ENCODE results near the gene LAMA3.

The LAMA3 gene

GRCh38 chr18:23970161-23971096 lies 281.2 kb downstream of the LAMA3 start:
- DNase-seq (ENCODE audit: low spot score): no peak

- DNase-seq (ENCODE audit: low spot score): no peak
Observed at GRCh38 chr18:23971097-23971440, 281.8 kb downstream of the LAMA3 start.

GRCh38 chr18:23971666-23972230 lies 282.5 kb downstream of the LAMA3 start:
- DNase-seq (ENCODE audit: low spot score): no peak

- DNase-seq (ENCODE audit: low spot score): no peak
Observed at GRCh38 chr18:23972453-23972852, 283.2 kb downstream of the LAMA3 start.

GRCh38 chr18:23977103-23977502 lies 287.9 kb downstream of the LAMA3 start:
- no peak for DNase-seq (ENCODE audit: low spot score)

DNA sequence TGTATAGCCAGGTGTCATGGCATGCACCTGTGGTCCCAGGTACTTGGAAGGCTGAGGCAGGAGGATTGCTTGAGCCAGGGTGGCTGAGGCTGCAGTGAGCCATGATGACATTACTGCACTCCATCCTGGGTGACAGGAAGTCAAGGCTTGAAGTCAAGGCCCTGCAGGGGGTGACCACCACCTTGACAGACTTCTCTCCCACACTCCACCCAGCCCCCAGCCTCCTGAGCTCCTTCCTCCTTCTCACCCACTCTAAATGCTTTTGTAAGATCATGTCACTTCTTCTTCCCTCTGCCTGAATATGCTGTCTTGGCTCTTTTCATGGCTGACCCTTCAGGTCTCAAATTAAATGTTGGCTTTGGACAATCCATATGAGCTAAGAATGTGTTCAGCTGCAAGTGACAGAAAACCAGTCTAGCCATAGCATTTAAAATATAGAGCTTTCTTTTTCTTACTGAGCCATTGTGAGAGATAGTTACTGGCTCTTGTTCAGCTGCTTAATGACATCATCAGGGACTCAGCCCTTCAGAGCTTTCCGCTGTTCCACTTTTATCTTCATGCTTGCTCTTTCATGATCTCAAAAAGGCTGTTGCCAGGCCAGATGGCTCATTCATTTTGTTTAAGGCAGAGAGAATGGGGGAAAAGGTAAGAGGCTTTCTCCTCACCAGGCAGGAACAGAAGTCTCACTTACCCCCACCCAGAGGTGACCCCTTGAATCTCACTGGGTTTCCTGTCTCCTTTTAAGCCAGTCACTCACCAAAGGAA lies 288.6 kb downstream of the LAMA3 start:
- DNase-seq (ENCODE audit: low spot score): no peak

DNA sequence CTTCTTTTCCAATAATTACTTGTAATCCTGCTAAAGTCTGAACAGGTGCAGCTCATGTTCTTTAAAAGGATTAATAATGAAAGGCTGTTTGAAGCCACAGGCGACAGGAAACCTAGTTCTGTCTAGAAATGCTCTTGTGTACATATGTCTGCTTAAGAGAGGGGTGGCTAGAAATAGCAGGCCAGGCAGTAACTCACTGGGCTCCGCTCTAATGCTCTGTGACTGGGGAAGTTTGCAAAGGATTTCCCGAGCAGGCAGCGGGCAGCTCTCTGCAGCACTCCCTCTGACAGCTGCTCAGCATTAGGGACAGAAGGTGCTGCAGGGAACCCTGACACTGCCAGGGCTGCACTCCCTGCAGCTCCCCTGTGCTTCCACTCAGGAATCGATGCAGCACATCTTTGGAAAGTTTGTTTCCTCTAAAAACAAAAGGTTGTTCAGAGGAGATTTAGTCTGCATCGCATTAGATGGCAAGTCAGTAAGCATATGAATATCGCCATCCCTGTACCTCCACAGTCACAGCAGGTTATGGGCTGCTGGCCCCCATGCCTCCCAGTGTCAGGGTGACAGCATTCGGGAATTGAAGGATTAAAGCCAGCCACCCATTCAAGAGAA lies 292.2 kb downstream of the LAMA3 start:
- no peak for DNase-seq (ENCODE audit: low spot score)

GRCh38 chr18:23982155-23983079 lies 293.2 kb downstream of the LAMA3 start:
- peak; percentile 68 for DNase-seq (ENCODE audit: low spot score)

DNA sequence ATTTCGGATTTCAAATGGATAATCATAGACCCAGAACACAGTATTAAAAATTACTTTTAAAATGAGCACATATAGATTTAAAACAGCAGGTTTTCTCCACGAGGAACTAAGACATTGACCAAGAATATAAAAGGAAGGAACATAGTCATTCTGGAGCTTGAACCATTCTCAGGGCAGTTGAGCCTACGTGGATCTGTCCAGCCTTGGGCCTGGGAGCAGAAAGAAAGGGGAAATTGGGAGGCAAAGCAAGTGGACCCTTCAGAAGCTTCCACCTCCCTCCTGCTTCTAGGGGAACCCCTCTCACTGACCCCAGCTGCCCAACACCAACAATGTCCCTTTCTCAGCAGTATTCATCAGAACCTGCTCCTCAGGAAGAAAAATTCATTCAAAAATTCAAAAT lies 293.9 kb downstream of the LAMA3 start:
- no peak for DNase-seq (ENCODE audit: low spot score)

DNA sequence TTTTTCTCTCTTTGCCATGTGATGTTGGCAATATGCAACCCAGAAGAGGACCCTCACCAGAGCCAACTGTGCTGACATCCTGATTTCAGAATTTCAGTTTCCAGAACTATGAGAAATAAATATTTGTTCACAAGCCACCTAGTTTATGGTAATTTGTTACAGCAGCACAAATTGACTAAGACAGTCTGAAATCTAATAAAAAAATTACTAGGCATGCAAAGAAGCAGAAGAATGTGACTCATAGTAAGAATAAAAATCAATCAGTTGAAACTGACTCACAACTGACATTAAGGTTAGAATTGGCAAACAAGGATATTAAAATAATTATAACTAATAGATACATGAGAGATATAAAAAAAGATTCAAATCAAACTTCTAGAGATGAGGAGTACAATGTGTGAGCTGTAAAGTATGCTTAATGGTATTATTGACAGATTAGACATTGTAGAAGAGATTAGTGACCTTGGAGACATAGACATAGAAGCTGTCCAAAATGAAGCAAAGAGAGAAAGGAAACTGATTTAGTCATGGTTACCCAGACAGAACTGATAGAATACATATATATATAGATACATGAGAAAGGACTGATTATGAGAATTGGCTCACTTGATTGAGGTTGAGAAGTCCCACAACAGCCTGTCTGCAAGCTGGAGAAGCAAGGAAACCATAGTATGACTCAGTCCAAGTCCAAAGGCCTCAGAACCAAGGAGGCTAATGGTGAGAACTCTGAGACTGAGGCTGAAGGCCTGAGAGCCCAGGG lies 297.5 kb downstream of the LAMA3 start:
- DNase-seq (ENCODE audit: low spot score): no peak

DNA sequence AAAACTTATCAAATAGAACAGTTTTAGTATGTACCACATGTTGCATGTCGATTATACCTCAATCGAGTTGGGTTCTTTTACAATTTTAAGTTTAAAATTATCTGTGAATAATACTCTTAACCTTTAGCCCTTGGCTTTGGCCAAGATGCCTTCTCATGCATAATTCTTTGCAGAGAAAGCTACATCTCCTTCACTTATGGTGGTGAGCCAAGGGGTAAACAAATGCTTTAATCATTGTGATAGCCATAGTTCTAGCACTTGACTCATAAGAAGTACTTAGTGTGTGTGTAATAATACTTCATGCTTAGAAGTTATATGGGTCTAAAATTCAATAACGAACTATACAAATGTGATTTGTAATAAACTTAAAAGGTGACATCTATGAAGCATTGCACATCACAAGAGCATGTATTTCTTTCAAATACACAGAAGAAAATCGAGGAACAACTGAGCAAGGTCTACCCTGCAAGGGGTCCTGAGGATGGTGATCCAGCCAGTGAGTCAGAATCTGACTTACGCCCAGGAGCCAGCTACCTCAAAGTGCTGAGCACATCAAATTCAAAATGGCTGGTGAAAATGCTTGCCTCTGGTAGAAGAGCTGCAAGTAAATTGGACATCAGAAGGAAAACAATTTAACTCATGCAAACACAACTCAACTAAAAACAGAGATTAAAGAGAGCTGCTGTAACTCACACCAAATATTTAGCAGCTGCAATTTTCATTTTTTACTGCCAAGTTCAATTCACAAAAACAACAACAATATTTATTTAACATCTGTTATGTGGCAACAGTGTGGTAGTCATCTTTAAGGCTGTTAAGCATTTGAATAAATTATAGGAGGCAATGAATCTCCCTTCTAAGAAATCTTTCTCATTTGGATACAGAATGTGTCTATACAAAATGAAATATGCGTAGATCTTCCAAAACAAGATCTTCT lies 301.5 kb downstream of the LAMA3 start:
- no peak for DNase-seq (ENCODE audit: low spot score)

GRCh38 chr18:23992089-23992940 lies 303.1 kb downstream of the LAMA3 start:
- DNase-seq (ENCODE audit: low spot score): peak; percentile 16

DNA sequence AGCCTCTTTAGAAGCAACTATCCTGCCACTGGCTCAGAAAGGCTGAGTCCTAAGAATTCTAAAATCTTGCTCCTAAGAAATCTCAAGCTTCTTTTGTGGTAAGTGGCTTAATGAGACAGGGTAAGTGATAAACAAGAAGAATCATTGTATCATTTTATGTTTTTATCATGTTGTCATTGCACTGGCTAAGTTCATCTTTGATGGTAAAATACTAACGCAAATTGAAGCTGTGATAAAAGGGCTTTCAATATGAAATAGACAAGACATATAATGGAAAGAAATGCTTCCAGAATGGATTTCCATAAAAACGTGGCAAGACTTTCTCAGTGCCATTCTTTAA lies 303.7 kb downstream of the LAMA3 start:
- DNase-seq (ENCODE audit: low spot score): no peak

DNA sequence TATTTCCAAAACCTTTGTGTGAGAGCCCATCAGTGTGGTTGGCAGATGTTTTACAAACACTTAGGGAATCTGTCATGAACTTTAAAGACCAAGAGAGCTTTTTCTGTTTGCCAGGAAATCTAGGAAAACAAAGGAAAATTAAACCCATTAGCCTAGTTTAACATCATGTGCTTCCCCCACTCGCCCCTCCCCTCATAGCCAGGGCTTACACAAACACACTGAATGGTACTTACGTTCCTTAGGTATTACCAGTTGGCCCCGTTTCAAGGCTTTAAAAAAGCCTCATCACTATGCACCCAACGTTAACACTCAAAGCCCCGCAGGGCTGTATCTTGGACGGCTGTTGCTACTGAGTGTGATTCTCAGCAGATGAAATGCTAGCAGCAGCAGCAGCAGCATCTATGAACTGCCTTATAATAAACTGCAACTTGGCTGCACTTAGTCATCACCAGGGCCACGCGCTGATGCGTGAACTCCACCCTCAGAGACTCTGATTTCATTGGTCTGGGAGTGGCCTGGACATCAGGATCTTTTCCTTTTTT lies 305.2 kb downstream of the LAMA3 start:
- peak; percentile 82 for DNase-seq (ENCODE audit: low spot score)

DNA sequence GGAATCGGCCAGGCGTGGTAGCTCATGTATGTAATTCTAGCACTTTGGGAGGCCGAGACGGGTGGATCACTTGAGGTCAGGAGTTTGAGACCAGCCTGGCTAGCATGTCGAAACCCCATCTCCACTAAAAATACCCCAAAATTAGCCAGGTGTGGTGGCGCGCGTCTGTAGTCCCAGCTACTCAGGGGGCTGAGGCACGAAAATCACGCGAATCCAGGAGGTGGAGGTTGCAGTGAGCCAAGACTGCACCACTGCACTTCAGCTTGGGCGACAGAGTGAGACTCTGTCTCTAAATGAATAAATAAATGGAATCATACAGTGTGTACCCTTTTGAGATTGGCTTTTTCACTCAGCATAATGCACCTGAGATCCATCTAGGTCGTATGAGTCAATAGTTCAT lies 305.9 kb downstream of the LAMA3 start:
- no peak for DNase-seq (ENCODE audit: low spot score)

DNA sequence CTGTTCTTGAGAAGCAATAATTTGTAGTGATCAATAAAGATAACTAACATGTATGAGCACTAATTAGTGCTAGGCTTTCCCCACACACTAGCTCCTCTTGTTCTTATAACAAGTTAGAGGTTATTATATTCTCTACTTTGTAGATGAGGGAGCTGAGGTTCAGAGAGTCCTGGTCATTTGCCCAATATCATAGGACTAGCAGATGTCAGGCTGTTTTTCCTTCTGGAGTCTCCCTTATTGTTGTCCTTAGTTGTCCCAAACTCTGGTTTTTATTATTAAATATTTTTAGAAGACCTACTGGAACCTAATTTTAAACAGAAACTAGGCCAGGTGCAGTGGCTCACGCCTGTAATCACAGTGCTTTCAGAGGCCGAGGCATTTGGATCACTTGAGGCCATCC lies 308.8 kb downstream of the LAMA3 start:
- no peak for DNase-seq (ENCODE audit: low spot score)

DNA sequence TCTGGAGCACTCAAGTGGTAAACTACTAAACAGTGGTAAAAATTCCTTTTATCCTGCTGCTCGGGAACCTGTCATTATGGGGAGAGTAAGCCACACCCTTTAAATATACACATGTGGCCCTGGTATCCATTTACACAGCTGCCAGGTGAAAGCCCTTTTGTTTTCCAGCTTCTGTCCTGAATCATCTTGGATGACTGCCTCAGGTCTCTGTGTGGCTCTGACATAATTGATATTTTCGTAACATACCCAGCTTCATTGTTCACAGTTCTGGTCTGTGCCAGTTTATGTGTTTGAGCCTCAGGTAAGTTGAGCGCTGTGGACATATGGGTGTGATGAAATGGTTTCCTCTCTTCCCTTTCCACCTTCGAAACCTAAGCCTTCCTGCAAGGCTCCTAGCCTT lies 309.6 kb downstream of the LAMA3 start:
- no peak for DNase-seq (ENCODE audit: low spot score)

Data from AG20443 (cell line).